K562 (cell line): Measurements from ENCODE around the gene SMURF1. TPM values are rescaled to one million over a fixed set of nuclear protein-coding genes. Genes with fewer than 3 reads are reported as not detected.
A peak's percentile ranks its signal among the peaks of the same experiment; 100 is the strongest.

Experiments
- ATAC-seq: fragments of 200-7000 bp; cut with Tn5 transposase; 3 replicates; pipeline ENCODE4 v1.9.1; 2020; ENCODE audit warnings: moderate library complexity
- BruUV-seq: library from RNA; stranded (reverse); fragments of 400-500 nt; replicated peaks from 2 replicates; lab custom pipeline; 2021; lab: Mats Ljungman, UMichigan
- CTCF ChIA-PET: fragments of 300-600 bp; formaldehyde crosslinking; extraction: SDS; loops from one replicate; lab custom pipeline; 2021; ENCODE audit warnings: low intra/inter-chr PET ratio; lab: Yijun Ruan, JAX
- POLR2A ChIA-PET: fragments of 300-600, 350-650 bp; sonication (Branson Sonifier 250); formaldehyde crosslinking; extraction: SDS; loops from one replicate; lab custom pipeline; 2021; ENCODE audit warnings: antibody characterized with exemption, inconsistent platforms; lab: Yijun Ruan, JAX
- DNase-seq, 4 experiments: peaks; one replicate each; pipeline versions ENCODE4 v3.0.0 to v3.0.0-alpha.2; 2011 to 2018; ENCODE audit warnings: low spot score in 3 of 4, mixed read lengths in 3 of 4; ENCODE audit errors: extremely low read depth in 1 of 4
- FAIRE-seq: peaks from 2 replicates; lab custom pipeline; 2011; peaks lifted over from hg19 to GRCh38; lab: Jason Lieb, UNC
- H2AFZ ChIP-seq: 2 replicates; pipeline ENCODE4 v1.6.0; 2011; ENCODE audit warnings: low read depth, low read length, control low read depth, inconsistent platforms
- H3K27ac ChIP-seq: fragments of 200-600 bp; 3 replicates; pipeline ENCODE4 v1.8.0; 2011; ENCODE audit warnings: low read depth, mild to moderate bottlenecking, control low read depth, inconsistent platforms, low read length, moderate library complexity, mixed read lengths; ENCODE audit errors: extremely low read depth
- H3K27me3 ChIP-seq, 2 experiments: fragments of 300-600 bp in 1 of 2; 2 replicates in 1 of 2; 3 replicates in 1 of 2; pipeline versions ENCODE4 v1.6.0 to v1.8.0; 2011; ENCODE audit warnings: inconsistent platforms in 2 of 2, low read length in 2 of 2, mild to moderate bottlenecking in 1 of 2, mixed read lengths in 1 of 2, moderate library complexity in 1 of 2; ENCODE audit not compliant: control insufficient read depth in 2 of 2, insufficient read depth in 2 of 2
- H3K36me3 ChIP-seq: fragments of 300-600 bp; 3 replicates; pipeline ENCODE4 v1.8.0; 2011; ENCODE audit warnings: mild to moderate bottlenecking, low read length, inconsistent platforms; ENCODE audit not compliant: control insufficient read depth, insufficient read depth
- H3K4me1 ChIP-seq, 2 experiments: fragments of 200-600 bp in 1 of 2; replicated peaks in 1 of 2; 2 replicates in 1 of 2; 3 replicates in 1 of 2; pipeline versions ENCODE4 v1.5.1 to v1.8.0; 2011; ENCODE audit warnings: inconsistent platforms in 2 of 2, low read length in 2 of 2, mild to moderate bottlenecking in 1 of 2, mixed read lengths in 1 of 2, moderate library complexity in 1 of 2; ENCODE audit not compliant: control insufficient read depth in 2 of 2, insufficient read depth in 2 of 2
- H3K4me2 ChIP-seq: 2 replicates; pipeline ENCODE4 v1.6.1; 2011; ENCODE audit warnings: low read length, control low read depth, inconsistent platforms, mixed read lengths; ENCODE audit not compliant: insufficient read depth
- H3K4me3 ChIP-seq: fragments of 200-600 bp; sonication (generic), shearing (Covaris generic); 2 replicates; pipeline ENCODE4 v1.5.1; 2016; ENCODE audit warnings: control low read depth, inconsistent platforms
- H3K79me2 ChIP-seq: fragments of 200-600 bp; 3 replicates; pipeline ENCODE4 v1.8.0; 2011; ENCODE audit warnings: low read length, inconsistent platforms; ENCODE audit not compliant: control insufficient read depth, insufficient read depth
- H3K9ac ChIP-seq, 2 experiments: 2 replicates each; pipeline versions ENCODE4 v1.6.0 to v1.6.1; 2011; ENCODE audit warnings: low read depth in 2 of 2, low read length in 2 of 2, control low read depth in 1 of 2, inconsistent platforms in 1 of 2, mild to moderate bottlenecking in 1 of 2, mixed read lengths in 1 of 2; ENCODE audit not compliant: insufficient read depth in 1 of 2
- H3K9me1 ChIP-seq: one replicate; pipeline ENCODE4 v1.6.0; 2011; ENCODE audit warnings: inconsistent platforms, mild to moderate bottlenecking, low read length, moderate library complexity; ENCODE audit not compliant: control insufficient read depth, insufficient read depth
- H3K9me3 ChIP-seq: replicated peaks from 2 replicates; pipeline ENCODE4 v1.5.1; 2011; ENCODE audit warnings: low read depth, low read length, inconsistent platforms; ENCODE audit not compliant: control insufficient read depth, insufficient read depth
- H4K20me1 ChIP-seq: replicated peaks from 2 replicates; pipeline ENCODE4 v1.6.1; 2011; ENCODE audit warnings: low read length, inconsistent platforms, mixed read lengths; ENCODE audit not compliant: control insufficient read depth, insufficient read depth
- CC2D1A ChIP-seq: fragments of 450-650 bp; IDR thresholded peaks from 2 replicates; pipeline ENCODE4 v1.6.1; 2017; ENCODE audit warnings: mild to moderate bottlenecking
- CREB1 ChIP-seq, 2 experiments: sonication (generic) in 1 of 2; formaldehyde crosslinking in 1 of 2; IDR thresholded peaks; 2 replicates each; pipeline versions ENCODE4 v1.6.1 to v1.8.0; 2012 to 2022; ENCODE audit warnings: inconsistent platforms in 1 of 2, mild to moderate bottlenecking in 1 of 2, missing genetic modification reagents in 1 of 2, moderate library complexity in 1 of 2
- MEIS2 ChIP-seq: fragments of 450-650 bp; IDR thresholded peaks from 2 replicates; pipeline ENCODE4 v1.6.1; 2014; ENCODE audit warnings: mild to moderate bottlenecking; ENCODE audit not compliant: partially characterized antibody
- MTA2 ChIP-seq: fragments of 450-650 bp; IDR thresholded peaks from 2 replicates; pipeline ENCODE4 v1.6.1; 2016; ENCODE audit warnings: low read depth
- NFE2 ChIP-seq: IDR thresholded peaks from 2 replicates; pipeline ENCODE4 v1.6.1; 2014; ENCODE audit warnings: antibody characterized with exemption, low read depth
- PHF21A ChIP-seq: fragments of 450-650 bp; IDR thresholded peaks from 2 replicates; pipeline ENCODE4 v1.6.1; 2017; ENCODE audit warnings: low read depth, borderline replicate concordance
- WHSC1 ChIP-seq: IDR thresholded peaks from one replicate; pipeline ENCODE4 v1.6.1; 2012; ENCODE audit warnings: low read length, control low read depth, inconsistent platforms
- ZC3H4 ChIP-seq: sonication (generic); formaldehyde crosslinking; IDR thresholded peaks from 2 replicates; pipeline ENCODE4 v1.9.0; 2021; ENCODE audit warnings: missing genetic modification reagents, borderline replicate concordance
- ZNF507 ChIP-seq: conservative IDR thresholded peaks from 2 replicates; pipeline ENCODE4 v1.6.1; 2017; ENCODE audit warnings: missing genetic modification characterization, missing compliant biosample characterization
- WGBS: fragments of 100-300 bp; shearing (Covaris generic); methylation state at CpG from one replicate; pipeline ENCODE4 v1.1.6; 2016; ENCODE audit warnings: low coverage, mixed read lengths; ENCODE audit not compliant: insufficient coverage; ENCODE audit errors: missing lambda C conversion rate; 5-methylcytosine and 5-hydroxymethylcytosine counted together
- in situ Hi-C: fragments of 300-500 bp; cut with MboI; formaldehyde crosslinking; loops from 4 replicates; pipeline ENCODE4 v1.15.0; 2018; ENCODE audit warnings: inconsistent platforms, mixed read lengths
- intact Hi-C: fragments of 100-400 bp; cut with micrococcal nuclease; formaldehyde crosslinking; loops from 2 replicates; pipeline ENCODE4 v1.14.2; 2022
- polyA plus RNA-seq, 8 experiments: library from polyadenylated mRNA; depleted of rRNA in 4 of 8; stranded (reverse) in 5 of 8; unstranded in 3 of 8; fragments of >200 nt; fragmentation: Nextera tagmentation in 2 of 8; fragmentation: Illumina TruSeq in 1 of 8; extraction: Ambion mirVana in 2 of 8; extraction: Trizol in 1 of 8; gene quantifications; 2 replicates each; pipeline versions ENCODE4 v1.2.1 to v1.2.3, GENCODE V29; 2011 to 2014; ENCODE audit warnings: inconsistent platforms in 1 of 8, missing spikeins in 1 of 8
- total RNA-seq, 7 experiments: library from RNA; depleted of rRNA in 6 of 7; stranded (reverse); fragments of >200 nt in 6 of 7; fragmentation: Illumina TruSeq in 2 of 7; extraction: Trizol in 2 of 7; gene quantifications; 2 replicates each; pipeline versions ENCODE4 v1.2.1 to v1.2.3, GENCODE V29; 2011 to 2021; ENCODE audit warnings: low replicate concordance in 1 of 7
- TF ChIP-seq, protein P1 (sequence below): fragments of 450-650 bp; IDR thresholded peaks from 2 replicates; pipeline ENCODE4 v1.6.1; 2016

The SMURF1 gene
- total and polyA plus RNA-seq, 9 of the 15 experiments (the other 6 are each of a cell fraction or from before 2014, with no cell fraction given), result 1.0 to 20.1 (median 12.6) TPM

DNA sequence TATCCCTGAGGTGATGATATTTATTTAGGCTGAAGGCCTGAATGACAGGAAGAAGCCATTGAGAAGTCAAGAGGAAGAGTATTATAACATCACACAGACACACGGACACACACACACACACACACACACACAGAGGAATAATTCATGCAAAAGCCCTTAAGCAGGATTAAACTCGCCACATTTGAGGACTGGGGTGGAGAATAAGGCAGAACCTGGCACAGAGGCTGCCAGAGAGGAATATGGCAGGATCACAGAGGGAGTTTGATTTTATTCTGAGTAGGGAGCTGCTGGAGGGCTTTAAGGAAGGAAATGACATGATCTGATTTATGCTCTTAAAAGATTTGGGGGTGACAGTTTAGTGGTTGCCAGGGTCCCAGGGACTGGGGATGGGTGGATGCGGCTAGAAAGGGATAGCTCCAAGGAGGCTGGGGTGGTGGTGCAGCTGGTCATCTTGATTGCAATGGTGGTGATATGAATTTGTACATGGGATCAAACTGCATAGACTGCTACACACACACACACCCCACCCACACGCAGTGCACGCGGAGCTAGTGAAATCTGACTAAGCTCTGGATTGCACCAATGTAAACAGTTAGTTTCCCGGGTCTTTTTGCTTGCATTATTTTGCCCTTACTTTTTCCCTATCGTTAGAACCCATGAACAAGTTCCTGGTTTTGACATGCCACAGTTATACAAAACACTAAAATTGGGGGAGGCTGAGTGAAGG, 11.2 kb downstream of the SMURF1 start:
- H3K9ac ChIP-seq, result no peak overlapping the region
- ChIA-PET CTCF (no interaction called here), POLR2A (interaction anchor here (1.6 kb wide), 1 partner anchor 12 kb away, joined by 6 read pairs; no protein-coding TSS in a partner anchor)
- H4K20me1 ChIP-seq, result peaks cover 21% of the 10 kb centered on the region
- H3K4me3 ChIP-seq, result no peak overlapping the region
- BruUV-seq, result no TSS peak
- H3K4me1 ChIP-seq, result peaks cover 17 to 50% of the 10 kb centered on the region in 2 experiments; a peak in 4 of 5 replicates
- ATAC-seq, result peak; percentile 19
- no peaks in the 10 kb centered on the region for H3K36me3 ChIP-seq
- no peaks in the 10 kb centered on the region for H3K9me1 ChIP-seq
- TF ChIP-seq PHF21A (0 out of 2 replicates have a peak, but pooled peaks have one; percentile 23), CREB1 (IDR thresholded peaks at IDR 0.05) (no peak), CREB1 (CRISPR knock-in tag; IDR thresholded peaks at IDR 0.05) (no peak), WHSC1 (no peak), NFE2 (no peak), ZNF507 (no peak), MEIS2 (peak; percentile 15), ZC3H4 (CRISPR knock-in tag) (no peak), CC2D1A (no peak), MTA2 (no peak)
- TF ChIP-seq, protein P1, sequence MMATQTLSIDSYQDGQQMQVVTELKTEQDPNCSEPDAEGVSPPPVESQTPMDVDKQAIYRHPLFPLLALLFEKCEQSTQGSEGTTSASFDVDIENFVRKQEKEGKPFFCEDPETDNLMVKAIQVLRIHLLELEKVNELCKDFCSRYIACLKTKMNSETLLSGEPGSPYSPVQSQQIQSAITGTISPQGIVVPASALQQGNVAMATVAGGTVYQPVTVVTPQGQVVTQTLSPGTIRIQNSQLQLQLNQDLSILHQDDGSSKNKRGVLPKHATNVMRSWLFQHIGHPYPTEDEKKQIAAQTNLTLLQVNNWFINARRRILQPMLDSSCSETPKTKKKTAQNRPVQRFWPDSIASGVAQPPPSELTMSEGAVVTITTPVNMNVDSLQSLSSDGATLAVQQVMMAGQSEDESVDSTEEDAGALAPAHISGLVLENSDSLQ, result 0 out of 2 replicates have a peak, but pooled peaks have one; percentile 22
- no peak for DNase-seq
- no peak overlapping the region for H3K27ac ChIP-seq
- in situ Hi-C loops, result no loop called here
- no peaks in the 10 kb centered on the region for H3K9me3 ChIP-seq
- H3K79me2 ChIP-seq, result peaks cover 100% of the 10 kb centered on the region
- H3K27me3 ChIP-seq, result no peaks in the 10 kb centered on the region
- intact Hi-C loops, result no loop called here
- H3K4me2 ChIP-seq, result no peak overlapping the region
- FAIRE-seq, result no peak
- 37% methylated on average over 8 of the region's 8 CpGs for WGBS
- H2AFZ ChIP-seq, result no peak overlapping the region
